NCI-H1930 (cell line): Measurements from ENCODE around the gene ZNF677.
"Not testable (repeated sequence)": the region's sequence is repeated elsewhere in the genome, so short reads cannot be mapped to it uniquely, and the experiment has no call there.

ENCODE experiments used
- DNase-seq, 2 experiments: peaks; one replicate each; lab custom pipeline; 2025; lab: John Stamatoyannopoulos, UW

The ZNF677 gene

DNA sequence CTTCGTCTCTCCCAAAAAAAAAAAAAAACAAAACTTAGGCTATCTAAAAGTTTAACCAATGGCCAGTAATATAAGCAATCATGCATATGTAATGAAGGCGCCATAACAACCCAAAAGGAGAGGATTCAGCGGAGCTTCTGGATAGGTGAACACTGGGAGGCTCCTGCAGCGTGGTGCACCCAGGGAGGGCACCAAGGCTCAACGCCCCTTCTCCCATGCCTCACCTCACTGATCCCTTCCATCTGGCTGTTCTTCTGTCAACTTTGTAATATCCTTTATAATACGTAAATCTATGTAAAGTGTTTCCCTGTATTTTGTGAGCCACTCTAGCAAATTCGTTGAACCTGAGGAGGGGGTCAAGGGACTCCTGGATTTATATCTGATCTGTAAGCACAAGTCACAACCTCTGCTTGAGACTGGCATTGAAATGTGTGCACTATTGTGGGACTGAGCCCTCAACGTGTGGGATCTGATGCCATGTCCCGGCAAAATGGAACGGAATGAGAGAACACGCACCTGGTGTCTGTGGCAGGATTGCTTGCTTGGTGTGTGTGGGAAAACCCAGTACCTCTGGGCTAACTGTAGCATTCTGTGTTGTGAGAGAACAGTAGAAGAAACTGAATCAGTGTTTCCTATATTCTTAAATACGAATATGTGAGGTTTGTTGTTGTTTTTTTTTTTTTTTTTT is 61.0 kb downstream of the ZNF677 start:
- DNase-seq: no peak

DNA sequence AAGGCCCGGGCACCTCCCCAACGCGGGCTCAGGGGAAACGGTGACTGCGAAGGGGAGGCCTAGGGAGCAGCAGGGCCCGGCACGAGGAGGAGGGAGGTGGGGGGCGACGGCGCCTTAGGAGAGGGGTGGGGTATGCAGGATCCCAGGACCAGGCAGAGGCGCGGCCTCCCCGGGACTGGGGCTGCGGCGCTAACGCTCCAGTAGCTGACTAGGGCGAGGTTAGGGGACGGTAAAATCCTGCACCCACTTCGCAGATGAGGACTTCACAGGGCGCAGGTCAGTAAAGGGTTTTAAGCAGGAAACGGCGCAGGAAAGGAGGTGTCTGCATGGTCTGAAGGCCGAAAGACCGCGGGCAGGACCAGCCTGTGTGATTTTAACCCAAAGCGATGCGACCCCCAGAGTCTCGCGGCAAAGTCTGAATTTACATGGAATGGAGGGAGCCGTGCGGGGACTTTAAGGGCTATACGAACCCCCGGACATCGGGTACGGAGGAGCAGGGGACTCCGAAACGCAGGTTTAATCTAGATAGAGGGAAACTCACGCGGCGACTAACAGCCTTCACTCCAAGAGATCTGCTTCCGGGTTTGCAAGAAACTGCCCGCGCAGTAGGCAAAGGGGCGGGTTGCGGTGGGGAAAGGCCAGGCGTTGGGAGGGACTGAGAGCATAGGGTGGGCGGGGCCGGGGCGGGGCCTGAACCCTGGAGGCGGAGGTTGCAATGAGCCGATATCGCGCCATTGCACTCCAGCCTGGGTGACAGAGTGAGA is 61.7 kb downstream of the ZNF677 start, which contains the start of gene ZNF665:
Gene ZNF665, minus strand, starts transcription at position 588 of the 764 bp plus-strand sequence. CDS start 10,460 bp downstream, outside the sequence.
- peak; percentile 80 to 81 for DNase-seq

DNA sequence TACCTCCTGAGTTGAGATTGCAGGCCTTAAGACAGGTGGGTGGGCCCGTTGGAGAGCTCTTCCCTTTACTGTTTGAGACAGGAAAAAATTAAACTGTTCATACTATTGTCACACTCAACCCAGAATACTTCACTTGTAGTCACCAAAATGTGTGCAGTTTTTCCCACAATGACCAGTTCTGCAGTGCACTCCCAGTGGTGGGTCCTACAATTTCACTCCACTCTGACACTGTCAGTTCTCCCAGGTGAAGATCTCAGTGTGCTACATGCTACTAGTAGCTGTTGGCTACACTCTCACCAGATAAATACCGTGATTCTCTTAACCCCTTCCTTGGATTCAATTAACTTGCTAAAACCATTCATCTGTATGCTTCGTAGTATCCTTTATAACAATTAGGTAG is 64.4 kb downstream of the ZNF677 start:
- DNase-seq: no peak

DNA sequence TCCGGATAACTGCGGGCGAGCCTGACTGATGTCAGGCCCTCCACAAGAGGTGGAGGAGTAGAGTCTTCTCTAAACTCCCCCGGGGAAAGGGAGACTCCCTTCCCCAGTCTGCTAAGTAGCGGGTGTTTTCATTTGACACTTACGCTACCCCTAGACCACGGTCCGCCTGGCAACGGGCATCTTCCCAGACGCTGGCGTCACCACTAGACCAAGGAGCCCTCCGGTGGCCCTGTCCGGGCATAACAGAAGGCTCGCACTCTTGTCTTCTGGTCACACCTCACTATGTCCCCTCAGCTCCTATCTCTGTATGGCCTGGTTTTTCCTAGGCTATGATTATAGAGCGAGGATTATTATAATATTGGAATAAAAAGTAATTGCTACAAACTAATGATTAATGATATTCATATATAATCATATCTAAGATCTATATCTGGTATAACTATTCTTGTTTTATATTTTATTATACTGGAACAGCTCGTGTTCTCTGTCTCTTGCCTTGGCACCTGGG is 64.9 kb downstream of the ZNF677 start:
- DNase-seq: not testable (repeated sequence)
